ENCODE data around the gene AGL. TPM values are rescaled to one million over a fixed set of nuclear protein-coding genes. Genes with fewer than 3 reads are reported as not detected.

The AGL gene
- polyA plus RNA-seq, 1 experiment: 7.2 TPM

GRCh38 chr1:99906535-99906934 is 56.4 kb downstream of the AGL start:
- DNase-seq (ENCODE audit: low read depth, low spot score): no peak

GRCh38 chr1:99917214-99917613 is 67.1 kb downstream of the AGL start:
- CTCF ChIA-PET: no interaction called here
- no peaks in the 10 kb centered on the region for H3K9me3 ChIP-seq (ENCODE audit: control insufficient read depth, insufficient read depth, low read length)
- H3K27ac ChIP-seq (ENCODE audit: low read depth, low read length): no peak overlapping the region
- no peak overlapping the region for H3K4me3 ChIP-seq (ENCODE audit: low read depth, low read length)
- TF ChIP-seq CTCF (IDR thresholded peaks at IDR 0.05; ENCODE audit: low read depth, low read length): no peak
- DNase-seq (ENCODE audit: low read depth, low spot score): no peak
- no peaks in the 10 kb centered on the region for H3K27me3 ChIP-seq (ENCODE audit: control insufficient read depth, insufficient read depth, low read length)
- POLR2A ChIA-PET: no interaction called here

More at GRCh38 chr1:99906535-99906934, 56.4 kb downstream of the AGL start:
- Histone ChIP-seq H3K4me3 (ENCODE audit: low read depth, low read length) (no peak overlapping the region), H3K27ac (ENCODE audit: low read depth, low read length) (no peak overlapping the region), H3K9me3 (ENCODE audit: control insufficient read depth, insufficient read depth, low read length) (no peaks in the 10 kb centered on the region), H3K27me3 (ENCODE audit: control insufficient read depth, insufficient read depth, low read length) (no peaks in the 10 kb centered on the region)
- no peak for TF ChIP-seq CTCF (IDR thresholded peaks at IDR 0.05; ENCODE audit: low read depth, low read length)
- ChIA-PET POLR2A (no interaction called here), CTCF (no interaction called here)

- CTCF ChIA-PET: no interaction called here
- Histone ChIP-seq H3K27ac (ENCODE audit: low read depth, low read length) (no peak overlapping the region), H3K9me3 (ENCODE audit: control insufficient read depth, insufficient read depth, low read length) (no peaks in the 10 kb centered on the region), H3K27me3 (ENCODE audit: control insufficient read depth, insufficient read depth, low read length) (no peaks in the 10 kb centered on the region), H3K4me3 (ENCODE audit: low read depth, low read length) (no peak overlapping the region)
- POLR2A ChIA-PET: no interaction called here
- no peak for TF ChIP-seq CTCF (IDR thresholded peaks at IDR 0.05; ENCODE audit: low read depth, low read length)
- DNase-seq (ENCODE audit: low read depth, low spot score): no peak
Measured at GRCh38 chr1:99919220-99919619, 69.1 kb downstream of the AGL start.

- no peak for DNase-seq (ENCODE audit: low read depth, low spot score)
- peaks cover 5% of the 10 kb centered on the region for H3K9me3 ChIP-seq (ENCODE audit: control insufficient read depth, insufficient read depth, low read length)
- CTCF ChIA-PET: no interaction called here
- no peak overlapping the region for H3K4me3 ChIP-seq (ENCODE audit: low read depth, low read length)
- TF ChIP-seq CTCF (IDR thresholded peaks at IDR 0.05; ENCODE audit: low read depth, low read length): no peak
- no peak overlapping the region for H3K27ac ChIP-seq (ENCODE audit: low read depth, low read length)
- H3K27me3 ChIP-seq (ENCODE audit: control insufficient read depth, insufficient read depth, low read length): peaks cover 2% of the 10 kb centered on the region
- POLR2A ChIA-PET: no interaction called here
Measured at GRCh38 chr1:99934801-99935200, 84.6 kb downstream of the AGL start.

GRCh38 chr1:99935534-99935933 is 85.4 kb downstream of the AGL start:
- no peak overlapping the region for H3K27ac ChIP-seq (ENCODE audit: low read depth, low read length)
- POLR2A ChIA-PET: no interaction called here
- no peak overlapping the region for H3K4me3 ChIP-seq (ENCODE audit: low read depth, low read length)
- CTCF ChIA-PET: interaction anchor here (0.5 kb wide), 1 partner anchor 1422 kb away, joined by 8 read pairs; no protein-coding TSS in a partner anchor
- DNase-seq (ENCODE audit: low read depth, low spot score): no peak
- peaks cover 2% of the 10 kb centered on the region for H3K27me3 ChIP-seq (ENCODE audit: control insufficient read depth, insufficient read depth, low read length)
- H3K9me3 ChIP-seq (ENCODE audit: control insufficient read depth, insufficient read depth, low read length): peaks cover 5% of the 10 kb centered on the region
- no peak for TF ChIP-seq CTCF (IDR thresholded peaks at IDR 0.05; ENCODE audit: low read depth, low read length)

Measured in AG04450 (cell line).